ENCODE results near the gene GLCCI1.

GRCh38 chr7:7922684-7923385 is 45.8 kb upstream of the GLCCI1 start:
- TF ChIP-seq CTCF (IDR thresholded peaks at IDR 0.05; ENCODE audit: poor library complexity, severe bottlenecking): no peak
- TF ChIP-seq POLR2AphosphoS5 (IDR thresholded peaks at IDR 0.05): no peak
- no peak for TF ChIP-seq EP300 (conservative IDR thresholded peaks at IDR 0.05; ENCODE audit: poor library complexity, severe bottlenecking)
- TF ChIP-seq TAF1 (IDR thresholded peaks at IDR 0.05; ENCODE audit: low read depth): no peak
- no peak for TF ChIP-seq SMC3 (conservative IDR thresholded peaks at IDR 0.05; ENCODE audit: poor library complexity)
- TF ChIP-seq REST (IDR thresholded peaks at IDR 0.05; ENCODE audit: borderline replicate concordance): no peak
